ENCODE data around the gene TMEM95. TPM values are rescaled to one million over a fixed set of nuclear protein-coding genes. Genes with fewer than 3 reads are reported as not detected.

Gene TMEM95
- total and polyA plus RNA-seq, 2 of the 8 experiments (the other 6 are each of a cell fraction or from before 2014, with no cell fraction given) = not detected

DNA sequence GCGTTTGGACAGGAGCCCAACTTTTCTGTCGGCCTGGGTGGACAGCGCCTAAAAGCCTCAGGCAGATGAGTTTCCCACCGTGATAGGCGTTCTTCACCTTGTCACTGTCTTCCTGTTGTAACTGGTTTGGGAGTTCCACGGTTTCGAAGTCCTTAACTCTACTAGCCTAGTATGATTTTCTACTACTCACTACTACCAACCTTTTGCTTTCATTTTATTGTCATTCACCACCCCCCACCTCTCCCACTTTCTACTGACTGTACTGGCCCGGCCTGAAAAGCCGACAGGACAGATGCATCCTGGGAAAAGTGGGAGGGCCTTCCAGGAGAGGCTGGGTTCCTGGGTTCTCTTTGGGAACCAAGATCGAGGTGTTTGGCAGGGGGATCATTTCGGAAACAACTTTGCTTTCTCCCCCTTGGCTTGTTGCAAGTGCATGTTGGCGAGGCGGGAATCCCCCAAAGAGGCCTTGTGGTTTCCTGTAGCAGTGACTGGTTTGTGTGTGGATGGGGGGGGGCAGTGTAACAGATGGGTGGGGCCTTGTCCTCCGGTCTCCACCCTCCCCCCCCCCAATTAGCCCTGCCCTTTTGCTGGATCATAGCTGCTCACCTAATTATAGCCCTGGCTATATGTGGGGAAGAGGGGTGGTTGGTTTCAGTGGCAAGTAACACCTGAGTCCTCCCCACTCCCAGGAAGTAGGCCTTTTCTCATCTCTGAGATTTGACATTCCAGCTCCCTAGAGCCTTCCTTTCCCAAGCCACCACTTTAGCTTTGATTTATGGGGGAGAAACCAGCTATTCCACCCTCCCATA is 46.1 kb upstream of the TMEM95 start (continued):
- TF ChIP-seq MAFK (IDR thresholded peaks at IDR 0.05; ENCODE audit: low read depth, low read length) (no peak), SUZ12 (IDR thresholded peaks at IDR 0.05; ENCODE audit: low read length) (no peak), POLR2A (IDR thresholded peaks at IDR 0.05; ENCODE audit: control extremely low read depth in 1 of 2, low read depth in 2 of 2, low read length in 2 of 2) (peak; percentile 50 to 66), SIN3A (conservative IDR thresholded peaks at IDR 0.05 in 1 of 2, IDR thresholded peaks at IDR 0.05 in 1 of 2; ENCODE audit: low read depth in 1 of 2, low read length in 2 of 2) (peak; percentile 51 to 70; a peak in 3 of 4 replicates), KDM5A (IDR thresholded peaks at IDR 0.05; ENCODE audit: low read length) (no peak), CHD7 (IDR thresholded peaks at IDR 0.05; ENCODE audit: insufficient replicate concordance, low read length) (no peak), KDM4A (IDR thresholded peaks at IDR 0.05; ENCODE audit: low read depth, low read length, severe bottlenecking) (no peak), EP300 (IDR thresholded peaks at IDR 0.05; ENCODE audit: borderline replicate concordance in 1 of 2, low read depth in 2 of 2, low read length in 2 of 2) (no peak), RBBP5 (IDR thresholded peaks at IDR 0.05; ENCODE audit: borderline replicate concordance, low read depth, low read length) (no peak), BACH1 (IDR thresholded peaks at IDR 0.05; ENCODE audit: low read length) (no peak)

All from H1 (cell line).